HuH-7 (cell line): ENCODE results near the gene TMEM8B.

Experiments used
- DNase-seq: peaks from one replicate; pipeline ENCODE4 v3.0.0; 2011; ENCODE audit warnings: low spot score

TMEM8B gene

GRCh38 chr9:35840881-35841644 is 12.0 kb downstream of the TMEM8B start:
- no peak for DNase-seq

DNA sequence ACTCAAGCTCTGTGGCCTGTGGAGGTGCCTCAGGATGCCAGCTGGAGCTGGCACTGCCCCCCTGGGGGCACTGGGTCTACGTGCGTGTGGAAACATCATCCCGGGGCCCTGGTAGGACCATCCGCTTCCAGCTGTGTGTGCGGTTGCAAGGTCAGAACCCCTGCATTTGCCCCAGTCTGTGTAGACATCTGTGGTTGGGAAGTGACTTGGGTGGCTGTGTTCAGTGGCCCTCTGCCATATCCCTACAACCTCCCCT is 12.5 kb downstream of the TMEM8B start:
- no peak for DNase-seq

DNA sequence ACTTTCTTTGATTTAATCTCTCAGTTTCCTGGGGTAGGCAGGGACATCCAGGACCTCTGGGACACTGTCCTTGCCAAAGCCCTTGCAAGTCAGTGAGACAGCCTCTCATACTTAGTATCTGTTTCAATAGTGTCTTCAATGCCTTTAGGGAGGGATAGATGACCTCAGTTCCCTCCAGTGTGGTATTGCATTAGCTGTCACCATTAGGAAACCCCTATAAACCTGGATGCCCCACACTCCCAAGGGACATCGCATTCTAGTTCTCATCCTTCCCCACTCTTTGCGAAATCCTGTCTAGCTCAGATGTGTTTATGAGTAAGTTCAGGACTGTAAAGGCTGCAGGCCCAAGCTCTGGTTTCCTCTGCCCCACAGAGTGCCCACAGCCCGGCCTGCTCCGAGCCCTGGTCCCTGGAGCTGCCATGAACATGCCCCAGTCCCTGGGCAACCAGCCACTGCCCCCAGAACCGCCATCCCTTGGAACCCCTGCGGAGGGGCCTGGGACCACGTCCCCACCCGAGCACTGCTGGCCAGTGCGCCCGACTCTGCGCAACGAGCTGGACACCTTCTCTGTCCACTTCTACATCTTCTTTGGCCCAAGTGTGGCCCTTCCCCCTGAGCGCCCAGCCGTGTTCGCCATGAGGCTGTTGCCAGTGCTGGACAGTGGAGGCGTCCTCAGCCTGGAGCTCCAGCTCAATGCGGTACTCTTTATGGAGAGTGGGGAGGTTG is 13.2 kb downstream of the TMEM8B start:
- no peak for DNase-seq

GRCh38 chr9:35842795-35843194 is 13.8 kb downstream of the TMEM8B start:
- peak; percentile 34 for DNase-seq

DNA sequence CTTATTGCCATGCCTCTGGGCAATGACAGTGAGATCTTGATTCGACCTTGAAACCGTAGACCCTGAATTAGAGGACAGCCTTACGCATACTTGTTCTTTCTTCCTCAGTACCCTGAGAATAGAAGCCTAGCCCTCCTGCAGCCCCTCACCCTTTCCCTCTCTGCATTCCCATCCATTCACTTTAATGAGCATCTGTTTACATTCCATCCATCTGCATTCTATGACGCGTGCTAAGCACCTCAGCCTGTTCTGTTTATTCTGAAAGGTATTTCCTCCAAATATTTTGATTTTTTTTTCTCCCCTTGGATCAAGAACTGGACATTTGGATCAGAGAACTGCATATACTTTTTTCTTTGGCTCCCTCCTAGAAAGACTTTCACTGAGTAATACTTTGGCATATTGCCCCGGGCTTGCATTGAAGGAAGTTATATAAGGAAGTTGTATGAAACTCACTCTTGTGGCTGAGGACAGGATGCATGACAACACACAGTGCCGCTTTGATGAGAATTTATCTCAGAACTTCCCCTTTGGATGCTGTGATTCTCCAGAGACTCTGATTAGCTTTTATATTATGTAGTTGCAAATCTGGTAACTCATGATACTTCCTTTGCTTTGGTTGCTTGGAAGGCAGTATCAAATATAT is 15.7 kb downstream of the TMEM8B start:
- no peak for DNase-seq

GRCh38 chr9:35845824-35846771 is 17.1 kb downstream of the TMEM8B start:
- DNase-seq: no peak

DNA sequence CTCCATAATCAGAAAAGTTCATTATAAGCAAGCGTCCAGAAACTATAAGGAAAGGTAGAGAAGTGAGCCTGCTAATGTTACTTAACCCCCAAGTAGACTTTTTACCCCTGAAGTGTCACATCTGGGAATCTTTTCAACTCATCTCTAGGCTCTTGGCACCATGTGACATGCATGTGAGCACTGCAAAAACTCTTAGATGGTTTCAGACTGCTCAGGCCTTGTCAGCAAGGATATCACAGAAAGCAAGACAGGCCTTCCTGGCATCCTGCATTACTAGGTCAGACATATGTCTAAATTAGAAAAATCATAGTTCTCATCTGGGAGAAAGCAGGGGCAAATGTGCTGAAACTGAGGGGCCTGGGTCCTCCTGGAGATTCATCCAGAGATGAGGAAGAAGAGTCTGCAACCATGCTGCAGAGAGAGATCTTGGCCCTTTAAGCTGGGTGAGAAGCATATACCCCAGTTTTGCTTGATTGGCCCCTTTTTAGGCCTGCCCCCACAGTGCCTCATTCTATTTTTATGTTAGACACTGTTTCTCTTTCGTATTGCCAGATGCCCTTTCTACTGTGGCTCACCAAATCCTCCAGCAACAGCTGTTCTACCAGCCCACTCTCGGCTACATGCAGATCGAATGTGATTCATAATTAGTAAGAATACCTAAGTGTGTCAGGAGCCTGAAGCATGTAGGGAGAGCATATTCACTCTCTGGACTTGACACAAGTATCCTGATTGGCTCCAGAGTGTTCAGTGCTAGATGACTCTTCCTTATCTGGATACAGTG is 19.0 kb downstream of the TMEM8B start:
- DNase-seq: no peak

DNA sequence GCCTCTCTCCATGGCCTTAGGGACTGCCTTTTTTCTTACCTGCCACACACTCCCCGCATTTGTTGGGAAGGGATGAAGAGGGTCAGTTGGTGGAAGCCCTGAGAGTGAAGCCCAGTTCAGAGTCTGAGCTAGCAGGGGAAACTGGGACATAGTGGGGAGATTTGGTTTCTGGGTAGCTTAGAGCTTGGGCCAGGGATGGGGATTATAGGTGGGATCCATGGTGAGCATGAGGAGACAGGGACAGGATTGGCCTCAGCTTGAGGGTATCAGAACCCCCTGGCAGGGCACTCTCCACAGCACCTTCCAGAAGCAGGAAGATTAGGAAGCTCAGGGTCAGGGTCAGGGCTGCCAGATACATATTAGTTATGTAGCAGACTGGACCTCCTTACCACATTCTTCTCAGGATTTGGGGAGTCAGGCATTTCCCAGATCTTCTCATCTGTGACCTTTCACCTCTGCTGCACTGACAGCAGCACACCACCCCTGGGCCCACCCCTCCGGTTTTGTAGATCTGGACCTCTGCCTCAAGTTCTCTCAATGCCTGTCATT is 23.3 kb downstream of the TMEM8B start:
- DNase-seq: no peak

DNA sequence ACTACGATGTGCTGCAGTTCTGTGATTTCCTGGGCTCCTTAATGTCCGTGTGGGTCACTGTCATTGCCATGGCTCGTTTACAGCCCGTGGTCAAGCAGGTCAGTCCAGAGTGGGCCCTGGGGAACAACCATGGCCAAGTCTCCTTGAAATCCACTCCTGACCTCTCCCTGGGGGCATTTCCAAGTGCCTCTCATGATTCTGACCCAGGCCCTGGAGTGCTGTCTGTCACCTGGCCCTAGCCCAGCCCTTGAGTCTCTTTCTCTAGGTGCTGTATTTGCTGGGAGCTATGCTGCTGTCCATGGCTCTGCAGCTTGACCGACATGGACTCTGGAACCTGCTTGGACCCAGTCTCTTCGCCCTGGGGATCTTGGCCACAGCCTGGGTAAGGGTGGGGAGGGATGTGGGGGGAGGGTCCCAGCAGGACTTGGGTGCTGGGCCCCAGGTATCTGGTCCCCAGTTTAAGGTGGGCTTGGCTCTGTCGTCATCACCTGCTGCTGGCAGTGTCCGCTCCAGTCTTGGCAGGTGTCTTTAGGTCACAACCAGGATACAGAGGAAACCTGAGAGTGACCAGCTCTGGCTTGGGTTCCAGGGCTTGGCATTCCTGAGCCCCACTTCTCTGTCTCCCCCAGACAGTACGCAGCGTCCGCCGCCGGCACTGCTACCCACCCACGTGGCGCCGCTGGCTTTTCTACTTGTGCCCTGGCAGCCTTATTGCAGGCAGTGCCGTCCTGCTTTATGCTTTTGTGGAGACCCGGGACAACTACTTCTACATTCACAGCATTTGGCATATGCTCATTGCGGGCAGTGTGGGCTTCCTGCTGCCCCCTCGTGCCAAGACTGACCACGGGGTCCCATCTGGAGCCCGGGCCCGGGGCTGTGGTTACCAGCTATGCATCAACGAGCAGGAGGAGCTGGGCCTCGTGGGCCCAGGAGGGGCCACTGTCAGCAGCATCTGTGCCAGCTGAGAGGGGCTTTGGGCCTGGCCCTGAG is 24.1 kb downstream of the TMEM8B start:
- DNase-seq: no peak

DNA sequence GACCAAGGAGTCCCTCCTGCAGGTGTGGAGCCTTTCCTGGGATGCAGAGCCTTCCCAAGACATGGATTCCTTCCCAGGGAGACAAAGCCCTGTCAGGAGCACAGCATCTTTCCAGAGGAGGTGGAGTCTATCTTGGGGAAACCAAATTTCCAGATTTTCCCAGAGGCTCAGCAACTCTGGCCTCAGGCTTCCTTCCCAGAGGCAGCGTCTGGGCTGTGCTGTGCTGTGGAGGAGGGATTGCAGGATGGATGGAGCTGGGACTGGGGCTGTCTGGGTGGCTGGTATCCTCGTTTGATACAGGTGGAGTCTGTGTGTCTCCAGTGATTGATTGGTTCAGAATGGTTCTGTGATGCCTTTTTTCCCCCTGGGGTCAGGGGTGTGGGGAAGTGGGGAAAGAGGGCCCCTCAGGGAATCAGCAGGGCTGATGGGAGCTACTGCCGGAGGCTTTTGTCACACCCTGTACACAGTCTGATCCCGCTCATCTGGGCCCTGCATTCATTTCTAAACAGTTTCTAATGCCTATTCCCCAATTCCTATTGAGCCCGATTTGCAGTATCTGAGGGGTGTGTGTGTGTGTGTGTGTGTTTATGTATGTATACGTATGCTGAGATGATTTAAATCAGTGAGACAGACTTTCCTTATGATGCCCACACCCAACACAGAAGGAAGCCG is 25.2 kb downstream of the TMEM8B start:
- DNase-seq: no peak

- DNase-seq: no peak
Observed at GRCh38 chr9:35856206-35856605, 27.2 kb downstream of the TMEM8B start.

DNA sequence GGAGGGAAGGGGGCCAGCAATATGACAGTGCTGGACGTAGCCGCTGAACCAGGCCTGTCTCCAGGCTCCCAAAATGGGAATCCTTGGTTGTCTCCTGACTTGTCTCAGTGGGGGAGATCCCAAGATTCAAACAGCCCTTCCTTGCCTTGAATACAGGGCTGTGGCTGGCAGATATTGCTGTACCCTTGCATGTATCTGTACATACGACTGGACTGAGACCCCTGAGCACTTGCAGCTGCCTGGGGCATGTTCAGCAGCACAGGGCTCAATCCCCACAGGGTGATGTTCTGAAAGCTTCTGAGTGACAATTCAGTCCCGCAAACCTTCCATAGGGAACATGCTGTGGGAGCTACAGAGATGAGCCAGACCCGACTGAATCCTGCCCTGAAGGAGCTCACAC is 27.9 kb downstream of the TMEM8B start:
- no peak for DNase-seq

- no peak for DNase-seq
Observed at GRCh38 chr9:35858458-35858857, 29.4 kb downstream of the TMEM8B start.

DNA sequence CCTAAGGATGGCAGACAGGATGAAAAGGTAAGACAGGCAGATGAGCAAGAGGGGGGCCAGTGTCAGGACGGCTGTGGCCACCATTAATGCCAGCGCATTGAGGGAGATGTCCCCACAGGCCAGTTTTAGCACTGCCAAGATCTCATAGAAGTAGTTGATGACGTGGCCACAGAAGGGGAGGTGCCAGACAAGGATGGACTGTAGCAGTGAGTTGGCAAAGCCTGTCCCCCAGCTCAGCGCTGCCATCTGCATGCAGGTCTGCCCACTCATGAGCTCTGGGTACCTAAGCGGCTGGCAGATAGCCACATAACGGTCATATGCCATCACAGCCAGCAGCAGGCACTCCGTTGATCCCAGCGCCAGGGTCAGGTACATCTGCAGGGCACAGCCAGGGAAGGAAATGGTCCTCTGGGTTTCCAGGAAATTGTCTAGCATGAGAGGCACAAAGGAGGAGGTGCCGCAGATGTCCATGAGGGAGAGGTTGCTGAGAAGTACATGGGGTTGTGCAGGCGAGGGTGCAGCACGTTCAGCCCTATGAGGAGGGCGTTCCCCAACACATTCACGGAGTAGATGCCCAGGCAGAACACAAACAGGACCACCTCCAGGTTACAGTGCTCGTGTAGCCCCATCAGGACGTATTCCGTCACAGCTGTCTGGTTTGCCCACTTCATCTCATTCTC is 30.4 kb downstream of the TMEM8B start:
- DNase-seq: no peak

DNA sequence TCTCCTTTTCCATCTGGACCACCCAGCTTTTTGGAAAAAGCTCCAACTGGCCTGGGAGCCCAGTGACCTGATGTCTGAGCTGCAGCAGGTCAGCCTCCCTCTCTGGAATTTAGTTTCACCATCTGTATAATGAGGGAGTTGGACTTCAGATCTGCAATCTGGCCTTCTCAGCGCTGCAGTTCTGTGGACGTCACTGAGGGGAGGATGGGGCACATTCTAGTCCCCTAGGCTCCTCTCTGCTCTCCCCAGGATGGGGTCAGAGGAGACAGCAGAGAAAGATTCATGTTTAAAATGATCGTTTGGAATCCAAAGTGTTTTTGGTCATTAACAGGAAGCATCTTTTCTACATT is 30.9 kb downstream of the TMEM8B start:
- no peak for DNase-seq

DNA sequence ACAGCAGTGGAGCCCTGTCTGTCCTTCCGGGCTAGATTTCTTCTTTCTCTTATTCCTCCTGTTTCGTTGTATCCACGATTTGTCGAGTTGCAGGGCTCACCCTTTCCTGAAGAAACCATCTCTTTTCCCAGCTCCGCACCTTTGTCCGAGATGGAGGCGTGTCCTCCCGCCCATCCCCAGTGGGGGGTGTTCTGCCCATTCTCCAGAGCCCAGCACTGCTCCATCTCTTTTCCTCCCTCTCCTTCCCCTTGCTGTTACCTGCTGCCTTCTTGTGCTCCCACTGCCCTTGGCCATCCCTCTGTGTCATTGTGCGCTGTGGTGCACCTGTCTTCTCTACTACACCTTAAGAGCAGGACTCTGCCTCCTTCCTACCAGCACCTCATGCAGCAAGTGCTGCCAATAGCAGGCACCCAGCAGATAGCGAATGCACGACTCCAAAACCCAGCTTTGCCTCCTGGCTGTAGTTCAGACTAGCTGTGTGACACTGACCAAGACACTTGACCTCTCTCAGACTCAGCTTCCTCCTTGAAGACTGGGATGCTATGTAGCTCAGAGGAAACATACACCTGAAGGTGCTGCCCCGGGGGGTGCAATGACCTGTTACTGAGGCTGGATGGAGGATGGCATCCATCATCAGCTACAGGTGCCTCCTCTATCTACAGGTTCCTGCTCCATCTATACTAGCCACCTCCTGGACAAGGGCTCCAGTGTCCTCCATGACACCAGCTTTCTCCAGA is 32.3 kb downstream of the TMEM8B start:
- DNase-seq: no peak

GRCh38 chr9:35862328-35862727 is 33.3 kb downstream of the TMEM8B start:
- DNase-seq: no peak

- DNase-seq: no peak
Observed at GRCh38 chr9:35863583-35863982, 34.6 kb downstream of the TMEM8B start.
